BLaER1 treated with 17β-estradiol and CSF1 and Interleukin-3, amounts not matched to agents 10 nM and 100 nM (cell line): ENCODE data around the gene TRPV2.
"Not testable (repeated sequence)": the region's sequence is repeated elsewhere in the genome, so short reads cannot be mapped to it uniquely, and the experiment has no call there.

Source experiments
- H3K27ac ChIP-seq, 11 experiments: shearing (Covaris generic); formaldehyde crosslinking; 2 replicates each; pipeline ENCODE4 v1.8.1; 2022
- H3K27me3 ChIP-seq, 11 experiments: shearing (Covaris generic); formaldehyde crosslinking; 2 replicates each; pipeline ENCODE4 v1.8.1; 2022
- H3K36me3 ChIP-seq, 11 experiments: shearing (Covaris generic); formaldehyde crosslinking; 2 replicates each; pipeline ENCODE4 v1.8.1; 2022
- H3K4me1 ChIP-seq, 10 experiments: shearing (Covaris generic); formaldehyde crosslinking; 2 replicates each; pipeline ENCODE4 v1.8.1; 2022
- H3K4me2 ChIP-seq, 11 experiments: shearing (Covaris generic); formaldehyde crosslinking; 2 replicates each; pipeline ENCODE4 v1.8.1; 2022
- H3K4me3 ChIP-seq, 10 experiments: shearing (Covaris generic); formaldehyde crosslinking; 2 replicates each; pipeline ENCODE4 v1.8.1; 2022
- H3K9ac ChIP-seq, 11 experiments: shearing (Covaris generic); formaldehyde crosslinking; 2 replicates each; pipeline ENCODE4 v1.8.1; 2022
- H3K9me3 ChIP-seq, 11 experiments: shearing (Covaris generic); formaldehyde crosslinking; replicated peaks in 1 of 11; 2 replicates each; pipeline ENCODE4 v1.8.1; 2022
- H4K20me1 ChIP-seq, 11 experiments: shearing (Covaris generic); formaldehyde crosslinking; 2 replicates each; pipeline ENCODE4 v1.8.1; 2022
- Cebpa-rat ChIP-seq, 11 experiments: shearing (Covaris generic); IDR thresholded peaks; 2 replicates each; pipeline ENCODE4 v1.8.1; 2022

Gene TRPV2

DNA sequence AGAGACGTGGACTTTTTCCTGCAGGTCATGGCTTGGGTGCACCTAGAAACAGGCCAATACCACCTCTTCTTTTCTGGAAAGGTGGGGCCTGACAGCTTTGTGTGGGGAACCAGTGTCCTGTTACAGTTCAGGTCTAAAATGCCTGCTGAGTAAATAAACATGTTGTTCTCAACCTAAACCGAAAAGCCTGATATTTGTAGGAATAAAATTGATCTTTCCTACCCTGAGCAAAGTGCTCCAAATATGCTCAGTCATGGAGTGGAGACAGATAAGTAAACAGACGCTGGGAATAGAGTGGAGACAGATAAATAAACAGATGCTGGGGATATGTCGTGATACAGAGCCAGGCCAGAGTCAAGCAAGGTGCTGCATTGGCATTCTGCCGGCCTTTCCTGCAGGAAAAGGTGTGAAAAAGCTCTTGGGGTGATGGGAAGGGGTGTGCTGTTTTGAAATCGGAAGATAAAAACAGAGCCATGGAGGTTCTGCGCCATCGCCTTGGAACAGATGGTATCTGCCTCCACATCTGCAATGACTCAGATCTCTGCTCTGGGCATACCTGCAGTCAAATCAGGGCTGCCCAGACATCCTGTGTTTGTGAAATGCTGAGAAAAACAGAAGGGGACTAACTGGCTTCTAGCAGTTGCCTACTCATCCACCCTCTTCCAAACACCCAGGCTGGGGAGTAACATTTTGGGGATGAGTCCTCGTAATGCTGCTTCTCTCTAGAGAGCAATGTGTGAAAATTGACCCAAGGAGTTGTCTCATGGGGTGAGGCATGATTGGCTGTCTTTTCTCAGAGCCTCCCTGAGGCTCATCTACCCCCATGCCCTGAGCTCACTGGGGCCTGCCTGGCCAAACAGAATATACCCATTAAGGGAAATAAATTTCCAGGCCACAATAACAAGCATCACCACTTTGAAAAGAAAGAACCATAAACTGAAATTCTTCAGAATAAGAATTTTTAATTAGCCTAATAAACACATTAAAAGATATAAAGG lies 16.8 kb upstream of the TRPV2 start:
- Histone ChIP-seq H3K9me3 (no peaks in the 10 kb centered on the region), H3K27me3 (no peaks in the 10 kb centered on the region), H3K4me1 (peaks cover 0 to 8% (median 7%) of the 10 kb centered on the region in 10 experiments; a peak in 10 of 20 replicates), H3K4me3 (no peak overlapping the region), H3K36me3 (no peaks in the 10 kb centered on the region), H4K20me1 (no peaks in the 10 kb centered on the region), H3K9ac (no peak overlapping the region), H3K27ac (no peak overlapping the region), H3K4me2 (peak overlapping the region in 8 of 11 experiments; percentile 0 to 50 (median 30); a peak in 11 of 22 replicates)
- TF ChIP-seq Cebpa-rat (IDR thresholded peaks at IDR 0.05) = no peak

DNA sequence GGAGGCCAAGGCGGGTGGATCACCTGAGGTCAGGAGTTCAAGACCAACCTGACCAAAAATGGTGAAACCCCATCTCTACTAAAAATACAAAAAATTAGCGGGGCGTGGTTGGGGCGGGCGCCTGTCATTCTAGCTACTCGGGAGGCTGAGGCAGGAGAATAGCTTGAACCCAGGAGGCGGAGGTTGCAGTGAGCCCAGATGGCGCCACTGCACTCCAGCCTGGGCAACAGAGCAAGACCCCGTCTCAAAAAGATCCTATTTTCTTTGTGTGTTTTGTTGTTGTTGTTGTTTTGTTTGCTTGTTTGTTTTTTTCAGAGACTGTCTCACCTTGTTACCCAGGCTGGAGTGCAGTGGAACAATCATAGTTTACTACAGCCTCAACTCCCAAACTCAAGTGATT lies 11.5 kb upstream of the TRPV2 start:
- peaks cover 21 to 25% (median 23%) of the 10 kb centered on the region in 10 experiments for H3K4me1 ChIP-seq
- not testable (repeated sequence) for H3K36me3 ChIP-seq, H3K27me3 ChIP-seq, H3K4me3 ChIP-seq, H3K4me2 ChIP-seq, H3K9ac ChIP-seq, H4K20me1 ChIP-seq, H3K27ac ChIP-seq, H3K9me3 ChIP-seq

DNA sequence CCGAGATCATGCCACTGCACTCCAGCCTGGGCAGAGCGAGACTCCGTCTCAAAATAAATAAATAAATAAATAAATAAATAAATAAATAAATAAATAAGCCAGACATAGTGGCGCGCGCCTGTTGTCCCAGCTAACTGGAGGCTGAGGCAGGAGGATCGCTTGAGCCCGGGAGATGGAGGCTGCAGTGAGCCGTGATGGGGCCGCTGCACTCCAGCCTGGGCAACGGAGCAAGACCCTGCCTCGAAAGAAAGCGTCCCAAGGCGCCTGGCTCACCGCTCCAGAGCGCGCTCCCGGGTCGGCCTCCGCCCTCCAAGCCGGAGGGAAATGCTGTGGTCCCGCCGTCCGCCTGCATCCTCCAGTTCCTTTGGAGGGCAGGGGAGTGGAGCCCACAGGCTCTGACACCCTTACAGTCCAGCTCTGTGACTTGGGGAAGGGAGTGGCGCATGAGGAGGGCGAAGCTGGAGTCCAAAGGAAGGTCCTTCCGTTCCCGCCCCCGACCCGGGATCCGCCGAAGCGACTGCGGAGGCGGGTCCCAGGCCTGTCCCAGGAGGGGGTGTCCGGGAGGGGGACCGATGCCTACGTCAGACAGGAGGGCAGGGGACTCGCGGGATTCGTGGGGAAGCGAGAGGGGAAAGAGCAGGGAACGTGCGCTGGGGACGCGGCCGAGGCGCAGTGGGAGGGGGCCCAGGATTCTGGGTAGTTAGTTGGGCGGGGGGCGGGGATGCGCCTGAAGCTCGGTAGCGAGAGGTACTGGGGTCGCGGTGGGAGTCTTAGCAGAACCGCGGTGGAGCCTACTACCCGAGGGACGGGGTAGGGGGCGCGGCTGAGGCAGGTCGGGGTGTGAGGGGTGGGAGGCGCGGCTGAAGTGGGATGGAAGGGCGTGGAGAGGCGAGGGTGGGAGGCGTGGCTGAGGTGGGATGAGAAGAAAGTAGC lies 8.4 kb upstream of the TRPV2 start:
- peaks cover 0 to 5% (median 0%) of the 10 kb centered on the region in 11 experiments; a peak in 4 of 22 replicates for H3K27me3 ChIP-seq
- H3K36me3 ChIP-seq = no peaks in the 10 kb centered on the region
- peaks cover 21 to 35% (median 28%) of the 10 kb centered on the region in 10 experiments for H3K4me1 ChIP-seq
- H3K9ac ChIP-seq = peak overlapping the region; percentile 8 to 72 (median 60); a peak in 20 of 22 replicates
- H4K20me1 ChIP-seq = peaks cover 0 to 9% (median 0%) of the 10 kb centered on the region in 11 experiments; a peak in 1 of 22 replicates
- H3K27ac ChIP-seq = peak overlapping the region in 5 of 11 experiments; percentile 6 to 48 (median 32); a peak in 5 of 22 replicates
- peak overlapping the region; percentile 90 to 100 (median 98) for H3K4me2 ChIP-seq
- H3K4me3 ChIP-seq = peak overlapping the region; percentile 52 to 71 (median 60)
- no peak for TF ChIP-seq Cebpa-rat (IDR thresholded peaks at IDR 0.05)
- no peaks in the 10 kb centered on the region for H3K9me3 ChIP-seq

GRCh38 chr17:16407911-16408588 lies 7.3 kb upstream of the TRPV2 start:
- peaks cover 21 to 35% (median 28%) of the 10 kb centered on the region in 10 experiments for H3K4me1 ChIP-seq
- H3K27ac ChIP-seq = peak overlapping the region in 4 of 11 experiments; percentile 10 to 34 (median 20); a peak in 3 of 22 replicates
- no peaks in the 10 kb centered on the region for H3K36me3 ChIP-seq
- no peak overlapping the region for H3K4me3 ChIP-seq
- H4K20me1 ChIP-seq = peaks cover 0 to 9% (median 0%) of the 10 kb centered on the region in 11 experiments; a peak in 1 of 22 replicates
- no peaks in the 10 kb centered on the region for H3K9me3 ChIP-seq
- peaks cover 0 to 5% (median 0%) of the 10 kb centered on the region in 11 experiments; a peak in 4 of 22 replicates for H3K27me3 ChIP-seq
- peak overlapping the region; percentile 56 to 77 (median 67) for H3K4me2 ChIP-seq
- no peak for TF ChIP-seq Cebpa-rat (IDR thresholded peaks at IDR 0.05)
- peak overlapping the region in 6 of 11 experiments; percentile 3 to 41 (median 29); a peak in 5 of 22 replicates for H3K9ac ChIP-seq

DNA sequence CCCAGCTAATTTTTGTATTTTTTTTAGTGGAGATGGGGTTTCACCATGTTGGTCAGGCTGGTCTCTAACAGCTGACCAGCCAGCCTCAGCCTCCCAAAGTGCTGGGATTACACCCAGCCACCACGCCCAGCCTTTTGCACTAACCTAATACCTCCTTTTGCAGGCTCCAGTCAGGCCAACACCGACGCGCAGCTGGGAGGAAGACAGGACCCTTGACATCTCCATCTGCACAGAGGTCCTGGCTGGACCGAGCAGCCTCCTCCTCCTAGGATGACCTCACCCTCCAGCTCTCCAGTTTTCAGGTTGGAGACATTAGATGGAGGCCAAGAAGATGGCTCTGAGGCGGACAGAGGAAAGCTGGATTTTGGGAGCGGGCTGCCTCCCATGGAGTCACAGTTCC lies 2.0 kb downstream of the TRPV2 start:
- Histone ChIP-seq H3K4me2 (peak overlapping the region; percentile 91 to 99 (median 98)), H3K27ac (peak overlapping the region; percentile 5 to 96 (median 90); a peak in 17 of 22 replicates), H4K20me1 (peaks cover 3 to 57% (median 23%) of the 10 kb centered on the region in 11 experiments; a peak in 18 of 22 replicates), H3K9ac (peak overlapping the region in 5 of 11 experiments; percentile 22 to 90 (median 24); a peak in 5 of 22 replicates), H3K9me3 (no peaks in the 10 kb centered on the region), H3K36me3 (peaks cover under 1 to 48% (median 16%) of the 10 kb centered on the region in 11 experiments; a peak in 16 of 22 replicates), H3K27me3 (no peaks in the 10 kb centered on the region), H3K4me3 (peak overlapping the region in 6 of 10 experiments; percentile 69 to 91 (median 85); a peak in 12 of 20 replicates), H3K4me1 (peaks cover 53 to 65% (median 62%) of the 10 kb centered on the region in 10 experiments)
- TF ChIP-seq Cebpa-rat (IDR thresholded peaks at IDR 0.05) = no peak

DNA sequence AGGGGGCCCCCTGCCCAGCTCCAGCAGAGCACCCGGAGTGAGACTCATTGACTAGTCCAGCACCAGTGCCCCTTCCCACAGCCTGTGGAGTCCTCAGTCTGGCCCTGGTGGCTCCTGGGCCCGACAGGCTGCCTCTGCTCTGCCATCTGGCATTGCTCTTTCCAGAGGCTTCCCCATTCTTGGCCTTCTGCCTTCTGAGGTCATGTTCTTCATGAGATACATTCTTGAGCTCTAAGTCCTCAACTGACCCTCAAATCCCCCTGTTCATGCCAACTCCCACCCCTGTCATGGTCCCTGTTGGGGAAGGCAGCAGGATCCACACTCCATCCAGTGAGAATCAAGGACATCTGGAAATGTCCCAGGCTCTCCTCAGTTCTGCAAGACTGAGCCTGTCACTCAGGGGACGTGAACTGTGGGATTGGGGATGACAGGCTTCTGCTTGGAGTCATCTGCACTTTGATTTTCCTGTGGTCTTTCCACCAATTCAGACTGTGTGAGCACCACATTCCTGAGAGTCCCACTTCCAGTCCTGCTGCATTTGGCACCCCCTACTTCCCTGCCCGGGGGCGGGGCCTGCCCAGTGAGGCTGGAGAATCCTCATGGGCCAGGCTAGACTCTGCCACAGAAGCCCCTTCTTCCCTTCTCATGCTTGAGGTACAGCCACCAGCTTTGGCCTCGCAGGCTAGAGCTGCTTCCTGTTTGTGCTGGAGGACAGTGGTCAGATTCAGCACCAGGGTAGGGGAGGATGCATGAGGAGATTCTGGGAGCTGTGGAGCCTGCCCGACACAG lies 2.7 kb downstream of the TRPV2 start:
- Histone ChIP-seq H3K27me3 (peaks cover 0 to 3% (median 0%) of the 10 kb centered on the region in 11 experiments; a peak in 1 of 22 replicates), H3K4me2 (peak overlapping the region; percentile 91 to 99 (median 98)), H3K36me3 (peaks cover 8 to 55% (median 23%) of the 10 kb centered on the region in 11 experiments; a peak in 18 of 22 replicates), H3K9ac (peak overlapping the region in 10 of 11 experiments; percentile 1 to 67 (median 42); a peak in 17 of 22 replicates), H3K4me3 (peak overlapping the region in 6 of 10 experiments; percentile 2 to 91 (median 54); a peak in 10 of 20 replicates), H3K4me1 (peaks cover 53 to 65% (median 62%) of the 10 kb centered on the region in 10 experiments), H4K20me1 (peaks cover 3 to 64% (median 29%) of the 10 kb centered on the region in 11 experiments; a peak in 18 of 22 replicates), H3K27ac (peak overlapping the region; percentile 60 to 96 (median 90)), H3K9me3 (no peaks in the 10 kb centered on the region)
- TF ChIP-seq Cebpa-rat (IDR thresholded peaks at IDR 0.05) = no peak

DNA sequence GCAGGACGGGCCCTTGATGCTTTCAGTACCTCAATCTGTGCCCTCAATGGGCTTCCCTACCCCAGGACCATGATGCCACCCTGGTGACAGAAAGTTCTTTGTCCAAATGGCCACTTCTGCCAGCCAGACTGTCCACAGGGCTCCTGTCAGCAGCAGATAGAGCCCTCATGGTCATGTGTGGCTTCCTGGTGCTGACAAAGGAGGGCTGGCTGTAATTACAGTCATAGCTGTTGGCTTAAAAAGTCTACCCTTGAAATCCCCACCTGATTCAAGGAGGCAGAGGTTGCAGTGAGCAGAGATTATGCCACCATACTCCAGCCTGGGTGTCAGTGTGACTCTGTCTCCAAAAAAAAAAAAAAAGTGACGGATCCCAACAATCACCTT lies 3.3 kb downstream of the TRPV2 start:
- H3K27ac ChIP-seq = peak overlapping the region; percentile 60 to 96 (median 90)
- no peak for TF ChIP-seq Cebpa-rat (IDR thresholded peaks at IDR 0.05)
- H3K27me3 ChIP-seq = peaks cover 0 to 3% (median 0%) of the 10 kb centered on the region in 11 experiments; a peak in 1 of 22 replicates
- peaks cover 9 to 61% (median 29%) of the 10 kb centered on the region in 11 experiments; a peak in 19 of 22 replicates for H3K36me3 ChIP-seq
- peaks cover 53 to 65% (median 62%) of the 10 kb centered on the region in 10 experiments for H3K4me1 ChIP-seq
- H3K9ac ChIP-seq = peak overlapping the region in 10 of 11 experiments; percentile 1 to 67 (median 42); a peak in 16 of 22 replicates
- peaks cover 3 to 70% (median 33%) of the 10 kb centered on the region in 11 experiments; a peak in 18 of 22 replicates for H4K20me1 ChIP-seq
- no peaks in the 10 kb centered on the region for H3K9me3 ChIP-seq
- H3K4me3 ChIP-seq = peak overlapping the region in 5 of 10 experiments; percentile 20 to 91 (median 84); a peak in 10 of 20 replicates
- peak overlapping the region; percentile 91 to 99 (median 98) for H3K4me2 ChIP-seq
